OCI-LY1 (cell line): Measurements from ENCODE around the gene SLX4.

ENCODE experiments used
- CTCF ChIP-seq: fragments of 200-600 bp; sonication (generic), shearing (Covaris generic); IDR thresholded peaks from 2 replicates; pipeline ENCODE4 v1.5.1; 2017; ENCODE audit warnings: mild to moderate bottlenecking, antibody characterized with exemption, low read length, moderate library complexity, mixed read lengths
- EZH2 ChIP-seq: fragments of 200-600 bp; sonication (generic), shearing (Covaris generic); IDR thresholded peaks from 2 replicates; pipeline ENCODE4 v1.8.0; 2017; ENCODE audit warnings: borderline replicate concordance, mixed run types, mild to moderate bottlenecking, antibody characterized with exemption, low read length, moderate library complexity, mixed read lengths

GRCh38 chr16:3574195-3574594 is 37.2 kb downstream of the SLX4 start:
- TF ChIP-seq EZH2 (no peak), CTCF (no peak)
